A549 treated with RU486 at 1 μM for 4 hours (cell line): ENCODE measurements around the gene TAF11L12. TPM values are rescaled to one million over a fixed set of nuclear protein-coding genes. Genes with fewer than 3 reads are reported as not detected.

ENCODE experiments used
- total RNA-seq: library from RNA; stranded (reverse); fragments of 200-300 nt; extraction: Qiagen RNA extraction; gene quantifications from 5 replicates; pipeline ENCODE4 v1.2.3, GENCODE V29; 2022; ENCODE audit warnings: low read depth

Gene TAF11L12
- 0.14 to 0.18 TPM in 2 of 5 replicates, not detected in the others for total RNA-seq

DNA sequence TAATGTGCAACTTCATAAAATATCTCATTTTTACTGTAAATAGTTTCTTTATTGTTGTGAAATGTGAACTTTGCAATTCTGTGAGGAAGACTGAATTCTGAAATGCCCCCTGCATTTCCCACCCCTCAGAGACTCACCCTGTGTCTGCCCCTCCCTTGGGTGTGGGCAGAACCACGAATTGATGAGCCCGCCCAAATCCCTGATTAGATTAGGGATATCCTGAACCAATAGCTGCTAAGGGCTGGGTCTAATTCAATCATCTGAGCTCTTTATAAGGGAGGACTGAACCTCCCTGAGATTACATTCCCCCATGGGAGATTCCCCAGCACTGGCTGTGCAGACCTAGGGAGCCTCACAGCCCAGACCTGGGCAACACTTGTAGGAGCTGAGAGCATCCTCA, at the start of gene TAF11L12:
Gene TAF11L12, plus strand, starts transcription at position 301 of the 400 bp plus-strand sequence.

DNA sequence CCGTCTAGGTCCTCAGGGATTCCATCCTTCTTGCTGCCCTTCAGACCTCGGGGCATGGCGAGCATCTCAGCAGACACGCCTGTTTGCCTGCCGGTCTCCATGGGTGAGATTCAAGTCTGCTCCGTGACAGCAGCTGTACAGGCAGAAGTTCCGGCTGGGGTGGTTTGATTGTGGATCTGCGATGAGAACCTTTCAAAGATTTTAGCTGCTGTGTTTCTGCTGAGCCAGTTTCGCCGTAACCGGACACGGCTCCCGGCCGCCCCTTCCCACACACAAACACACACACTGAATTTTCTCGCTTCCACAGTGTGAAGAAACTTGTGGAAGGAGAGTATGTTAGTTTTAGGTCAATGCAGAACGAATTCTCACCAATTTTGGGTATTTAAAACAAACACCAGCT, 24.5 kb upstream of the TAF11L12 start, which contains the start of gene TAF11L7:
Gene TAF11L7, minus strand, starts transcription at position 101 of the 400 bp plus-strand sequence.

DNA sequence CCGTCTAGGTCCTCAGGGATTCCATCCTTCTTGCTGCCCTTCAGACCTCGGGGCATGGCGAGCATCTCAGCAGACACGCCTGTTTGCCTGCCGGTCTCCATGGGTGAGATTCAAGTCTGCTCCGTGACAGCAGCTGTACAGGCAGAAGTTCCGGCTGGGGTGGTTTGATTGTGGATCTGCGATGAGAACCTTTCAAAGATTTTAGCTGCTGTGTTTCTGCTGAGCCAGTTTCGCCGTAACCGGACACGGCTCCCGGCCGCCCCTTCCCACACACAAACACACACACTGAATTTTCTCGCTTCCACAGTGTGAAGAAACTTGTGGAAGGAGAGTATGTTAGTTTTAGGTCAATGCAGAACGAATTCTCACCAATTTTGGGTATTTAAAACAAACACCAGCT, 19.3 kb upstream of the TAF11L12 start, which contains the start of gene TAF11L8:
Gene TAF11L8, minus strand, starts transcription at position 101 of the 400 bp plus-strand sequence.

DNA sequence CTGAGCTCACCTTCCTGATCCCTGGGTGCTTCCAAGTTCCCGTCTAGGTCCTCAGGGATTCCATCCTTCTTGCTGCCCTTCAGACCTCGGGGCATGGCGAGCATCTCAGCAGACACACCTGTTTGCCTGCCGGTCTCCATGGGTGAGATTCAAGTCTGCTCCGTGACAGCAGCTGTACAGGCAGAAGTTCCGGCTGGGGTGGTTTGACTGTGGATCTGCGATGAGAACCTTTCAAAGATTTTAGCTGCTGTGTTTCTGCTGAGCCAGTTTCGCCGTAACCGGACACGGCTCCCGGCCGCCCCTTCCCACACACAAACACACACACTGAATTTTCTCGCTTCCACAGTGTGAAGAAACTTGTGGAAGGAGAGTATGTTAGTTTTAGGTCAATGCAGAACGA, 15.9 kb upstream of the TAF11L12 start, which contains the start of gene TAF11L9:
Gene TAF11L9, minus strand, starts transcription at position 140 of the 400 bp plus-strand sequence.

DNA sequence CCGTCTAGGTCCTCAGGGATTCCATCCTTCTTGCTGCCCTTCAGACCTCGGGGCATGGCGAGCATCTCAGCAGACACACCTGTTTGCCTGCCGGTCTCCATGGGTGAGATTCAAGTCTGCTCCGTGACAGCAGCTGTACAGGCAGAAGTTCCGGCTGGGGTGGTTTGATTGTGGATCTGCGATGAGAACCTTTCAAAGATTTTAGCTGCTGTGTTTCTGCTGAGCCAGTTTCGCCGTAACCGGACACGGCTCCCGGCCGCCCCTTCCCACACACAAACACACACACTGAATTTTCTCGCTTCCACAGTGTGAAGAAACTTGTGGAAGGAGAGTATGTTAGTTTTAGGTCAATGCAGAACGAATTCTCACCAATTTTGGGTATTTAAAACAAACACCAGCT, 12.5 kb upstream of the TAF11L12 start, which contains the start of gene TAF11L10:
Gene TAF11L10, minus strand, starts transcription at position 101 of the 400 bp plus-strand sequence.

DNA sequence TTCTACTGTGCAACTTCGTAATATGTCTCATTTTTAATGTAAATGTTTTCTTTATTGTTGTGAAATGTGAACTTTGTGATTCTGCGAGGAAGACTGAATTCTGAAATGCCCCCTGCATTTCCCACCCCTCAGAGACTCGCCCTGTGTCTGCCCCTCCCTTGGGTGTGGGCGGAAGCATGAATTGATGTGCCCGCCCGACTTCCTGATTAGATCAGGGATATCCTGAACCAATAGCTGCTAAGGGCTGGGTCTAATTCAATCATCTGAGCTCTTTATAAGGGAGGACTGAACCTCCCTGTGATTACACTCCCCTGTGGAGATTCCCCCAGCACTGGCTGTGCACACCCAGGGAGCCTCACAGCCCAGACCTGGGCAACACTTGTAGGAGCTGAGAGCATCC, 6.3 kb upstream of the TAF11L12 start, which contains the start of gene TAF11L11:
Gene TAF11L11, plus strand, starts transcription at position 304 of the 400 bp plus-strand sequence.

DNA sequence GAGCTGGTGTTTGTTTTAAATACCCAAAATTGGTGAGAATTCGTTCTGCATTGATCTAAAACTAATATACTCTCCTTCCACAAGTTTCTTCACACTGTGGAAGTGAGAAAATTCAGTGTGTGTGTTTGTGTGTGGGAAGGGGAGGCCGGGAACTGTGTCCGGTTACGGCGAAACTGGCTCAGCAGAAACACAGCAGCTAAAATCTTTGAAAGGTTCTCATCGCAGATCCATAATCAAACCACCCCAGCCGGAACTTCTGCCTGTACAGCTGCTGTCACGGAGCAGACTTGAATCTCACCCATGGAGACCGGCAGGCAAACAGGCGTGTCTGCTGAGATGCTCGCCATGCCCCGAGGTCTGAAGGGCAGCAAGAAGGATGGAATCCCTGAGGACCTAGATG, 21.6 kb downstream of the TAF11L12 start, which contains the start of gene TAF11L13:
Gene TAF11L13, plus strand, starts transcription at position 301 of the 400 bp plus-strand sequence.

DNA sequence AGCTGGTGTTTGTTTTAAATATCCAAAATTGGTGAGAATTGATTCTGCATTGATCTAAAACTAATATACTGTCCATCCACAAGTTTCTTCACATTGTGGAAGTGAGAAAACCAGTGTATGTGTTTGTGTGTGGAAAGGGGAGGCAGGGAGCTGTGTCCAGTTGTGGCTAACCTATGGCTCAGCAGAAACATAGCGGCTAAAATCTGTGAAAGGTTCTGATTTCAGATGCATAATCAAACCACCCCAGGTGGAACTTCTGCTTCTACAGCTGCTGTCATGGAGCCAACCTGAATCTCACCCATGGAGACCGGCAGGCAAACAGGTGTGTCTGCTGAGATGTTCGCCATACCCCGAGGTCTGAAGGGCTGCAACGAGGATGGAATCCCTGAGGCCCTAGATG, 24.0 kb downstream of the TAF11L12 start, which contains the start of gene TAF11L14:
Gene TAF11L14, plus strand, starts transcription at position 301 of the 400 bp plus-strand sequence.

Other genes with a start within 250 kb of the TAF11L12 start
- gene TAF11L2, start 112.2 kb upstream of the TAF11L12 start, total RNA-seq, result not detected in 5 replicates
- not detected in 5 replicates for gene TAF11L3, start 92.0 kb upstream of the TAF11L12 start, total RNA-seq
- not detected in 5 replicates for gene TAF11L4, start 88.6 kb upstream of the TAF11L12 start, total RNA-seq
- not detected in 5 replicates for gene TAF11L5, start 85.2 kb upstream of the TAF11L12 start, total RNA-seq
- gene TAF11L6, start 81.7 kb upstream of the TAF11L12 start, total RNA-seq, result not detected in 5 replicates
- not detected in 5 replicates for gene TAF11L7, start 24.6 kb upstream of the TAF11L12 start, total RNA-seq
- not detected in 5 replicates for gene TAF11L8, start 19.4 kb upstream of the TAF11L12 start, total RNA-seq
- gene TAF11L9, start 16.0 kb upstream of the TAF11L12 start, total RNA-seq, result not detected in 5 replicates
- not detected in 5 replicates for gene TAF11L10, start 12.6 kb upstream of the TAF11L12 start, total RNA-seq
- gene TAF11L11, start 6.2 kb upstream of the TAF11L12 start, total RNA-seq, result 0.21 to 0.38 TPM (median 0.25 TPM) in 4 of 5 replicates, not detected in the other
- not detected in 5 replicates for gene TAF11L13, start 21.7 kb downstream of the TAF11L12 start, total RNA-seq
- gene TAF11L14, start 24.1 kb downstream of the TAF11L12 start, total RNA-seq, result not detected in 5 replicates